Activated T-cell treated with anti-CD3 and anti-CD28 coated beads for 48 hours (primary cell): ENCODE data around the gene NAPG.
A peak's percentile ranks its signal among the peaks of the same experiment; 100 is the strongest.
"Not testable (repeated sequence)": the region's sequence is repeated elsewhere in the genome, so short reads cannot be mapped to it uniquely, and the experiment has no call there.

Experiments used
- DNase-seq: peaks from one replicate; pipeline ENCODE4 v3.0.0-alpha.2; 2020; ENCODE audit warnings: low read depth

Gene NAPG

DNA sequence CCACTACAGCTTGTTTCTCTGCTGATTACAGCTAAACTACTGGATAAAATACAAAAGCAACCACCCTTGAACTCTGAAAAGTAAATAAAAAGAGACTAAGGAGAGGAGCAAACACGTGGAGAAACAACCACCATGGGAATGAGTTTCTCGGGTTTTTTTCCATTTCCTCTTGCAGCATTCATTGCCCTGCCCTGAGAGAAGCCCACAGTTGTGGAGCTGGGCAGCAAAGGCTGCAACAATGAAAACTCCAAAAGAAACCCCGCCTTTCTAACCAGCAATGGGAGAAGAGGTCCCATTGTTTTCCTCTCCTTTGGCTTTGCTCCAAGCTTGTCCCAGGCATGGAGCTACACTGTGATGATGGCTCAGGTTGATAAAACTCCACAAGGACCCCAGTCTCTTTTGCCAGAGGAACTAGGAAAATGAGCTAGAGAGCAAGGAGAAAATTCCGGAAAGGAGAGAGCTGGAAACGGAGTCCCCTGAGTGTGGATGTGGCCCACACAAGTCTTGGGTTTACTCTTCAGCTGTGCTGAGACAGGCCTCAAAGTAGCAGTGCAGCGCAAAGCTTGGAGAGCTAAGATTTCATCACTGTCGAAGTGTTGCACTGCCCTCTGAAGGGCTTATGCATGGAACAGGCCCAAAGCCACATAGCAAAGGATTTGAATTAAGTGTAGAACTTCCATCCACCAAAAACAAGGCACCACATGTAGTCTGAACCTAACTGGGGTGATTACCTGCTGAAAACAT, 20.9 kb downstream of the NAPG start:
- DNase-seq: no peak

DNA sequence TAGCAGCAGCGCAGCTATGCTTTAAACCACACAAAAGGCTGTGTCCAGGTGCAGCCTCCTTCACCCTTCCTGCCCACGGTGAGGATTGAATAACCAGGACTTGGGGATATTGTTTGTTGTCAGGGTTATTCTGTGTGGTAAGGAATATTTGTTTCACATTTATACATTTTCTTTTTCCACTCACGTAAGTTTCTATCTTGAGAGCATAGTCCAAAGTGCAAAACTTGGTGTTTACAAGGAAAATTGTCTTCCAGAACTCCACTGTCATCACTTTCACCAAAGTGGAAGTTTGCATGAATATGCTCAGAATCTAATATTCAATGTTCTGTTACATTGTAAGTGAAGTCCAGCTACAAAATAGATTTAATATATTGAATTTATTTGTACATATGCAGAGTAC, 26.4 kb downstream of the NAPG start:
- DNase-seq: no peak

DNA sequence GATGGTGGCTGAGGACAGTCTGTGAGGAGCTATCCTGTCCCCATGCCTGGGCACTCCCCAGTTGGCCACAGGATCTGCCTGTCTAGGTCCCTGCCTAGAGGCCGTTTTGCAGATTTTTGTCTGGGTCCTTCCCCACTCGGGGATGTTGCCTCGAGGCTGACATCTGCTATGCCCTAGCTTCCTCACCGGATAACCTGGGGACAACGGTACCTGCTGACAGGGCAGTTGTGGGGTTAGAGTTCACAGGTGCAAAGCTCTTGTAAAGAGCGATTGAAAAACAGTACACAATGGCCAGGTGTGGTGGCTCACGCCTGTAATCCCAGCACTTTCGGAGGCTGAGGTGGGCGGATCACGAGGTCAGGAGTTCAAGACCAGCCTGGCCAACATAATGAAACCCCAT, 30.4 kb downstream of the NAPG start:
- not testable (repeated sequence) for DNase-seq

DNA sequence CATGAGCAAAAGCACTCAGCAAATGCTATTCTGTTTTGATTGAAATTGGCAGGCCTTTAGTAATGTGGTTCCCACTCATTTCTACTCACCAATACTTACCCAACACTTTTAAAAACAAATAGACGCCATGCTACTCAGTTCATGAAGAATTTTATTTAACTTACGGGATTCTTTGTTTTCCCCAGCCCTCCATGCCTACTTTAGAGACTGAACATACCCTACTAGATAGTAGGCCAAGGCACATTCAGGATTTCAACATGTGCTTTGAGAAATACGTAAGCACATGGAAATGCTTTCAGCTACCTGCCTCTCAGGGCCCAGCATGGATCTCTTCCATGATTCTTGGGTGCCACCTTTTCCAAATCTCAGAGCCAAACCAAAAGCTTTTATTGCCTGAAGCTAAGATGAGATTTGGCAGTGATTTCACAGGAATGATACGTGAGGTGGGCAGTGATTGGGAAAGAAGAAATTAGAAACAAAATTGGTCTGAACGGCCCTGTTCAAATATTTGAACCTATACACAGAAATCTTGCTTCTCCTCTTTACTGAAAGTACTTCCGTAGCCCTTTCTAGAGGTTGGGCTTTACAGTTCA, 31.4 kb downstream of the NAPG start:
- DNase-seq: no peak

DNA sequence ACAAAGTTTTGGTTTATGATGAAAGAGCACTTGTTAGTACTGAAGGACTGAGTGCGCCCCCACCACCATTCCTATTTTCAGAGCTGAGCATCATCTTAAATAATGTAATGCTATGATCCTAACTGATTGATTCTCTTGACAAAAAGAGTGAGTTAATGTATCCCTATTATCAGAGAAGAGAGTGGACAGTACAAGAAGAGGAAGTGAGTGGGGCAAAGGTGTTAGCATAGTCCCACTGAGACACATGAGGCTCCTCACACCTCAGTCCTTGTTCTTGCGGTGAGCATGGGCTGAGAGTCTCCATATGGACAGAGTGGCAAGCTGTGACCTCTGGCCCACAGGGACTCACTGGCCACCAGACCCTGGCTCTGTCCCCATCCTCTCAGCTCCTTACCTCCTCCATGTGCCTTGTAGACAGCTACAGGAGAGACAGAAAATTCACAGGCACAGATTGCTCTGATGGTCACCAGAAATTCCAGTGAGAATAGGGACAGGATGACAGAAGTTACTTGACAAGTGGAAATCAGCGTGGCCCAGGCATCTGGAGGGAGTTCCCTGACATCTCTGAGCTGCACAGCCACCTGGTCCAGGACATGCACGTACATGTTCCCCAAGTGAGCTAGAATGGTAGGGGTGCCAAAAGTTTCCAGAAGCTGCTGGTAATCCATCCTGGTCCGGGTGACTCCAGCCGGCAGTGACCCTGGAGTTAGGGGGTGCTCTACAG, 32.6 kb downstream of the NAPG start:
- no peak for DNase-seq

DNA sequence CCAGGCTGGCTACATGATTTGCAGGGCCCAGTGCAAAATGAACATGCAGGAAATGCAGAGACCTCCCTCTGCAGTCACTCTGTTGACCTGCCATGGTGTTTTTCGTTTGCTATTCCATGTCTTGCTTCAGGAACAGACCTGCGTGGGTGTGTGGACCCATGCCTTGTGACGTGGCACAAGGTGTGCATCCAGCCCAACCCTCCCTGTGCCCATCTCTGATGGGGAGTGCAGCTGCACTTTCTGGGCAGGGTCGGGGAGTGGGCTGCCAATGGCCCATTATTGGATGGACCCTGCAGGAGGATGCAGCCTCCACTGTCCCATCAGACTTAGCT, 33.1 kb downstream of the NAPG start:
- DNase-seq: no peak

DNA sequence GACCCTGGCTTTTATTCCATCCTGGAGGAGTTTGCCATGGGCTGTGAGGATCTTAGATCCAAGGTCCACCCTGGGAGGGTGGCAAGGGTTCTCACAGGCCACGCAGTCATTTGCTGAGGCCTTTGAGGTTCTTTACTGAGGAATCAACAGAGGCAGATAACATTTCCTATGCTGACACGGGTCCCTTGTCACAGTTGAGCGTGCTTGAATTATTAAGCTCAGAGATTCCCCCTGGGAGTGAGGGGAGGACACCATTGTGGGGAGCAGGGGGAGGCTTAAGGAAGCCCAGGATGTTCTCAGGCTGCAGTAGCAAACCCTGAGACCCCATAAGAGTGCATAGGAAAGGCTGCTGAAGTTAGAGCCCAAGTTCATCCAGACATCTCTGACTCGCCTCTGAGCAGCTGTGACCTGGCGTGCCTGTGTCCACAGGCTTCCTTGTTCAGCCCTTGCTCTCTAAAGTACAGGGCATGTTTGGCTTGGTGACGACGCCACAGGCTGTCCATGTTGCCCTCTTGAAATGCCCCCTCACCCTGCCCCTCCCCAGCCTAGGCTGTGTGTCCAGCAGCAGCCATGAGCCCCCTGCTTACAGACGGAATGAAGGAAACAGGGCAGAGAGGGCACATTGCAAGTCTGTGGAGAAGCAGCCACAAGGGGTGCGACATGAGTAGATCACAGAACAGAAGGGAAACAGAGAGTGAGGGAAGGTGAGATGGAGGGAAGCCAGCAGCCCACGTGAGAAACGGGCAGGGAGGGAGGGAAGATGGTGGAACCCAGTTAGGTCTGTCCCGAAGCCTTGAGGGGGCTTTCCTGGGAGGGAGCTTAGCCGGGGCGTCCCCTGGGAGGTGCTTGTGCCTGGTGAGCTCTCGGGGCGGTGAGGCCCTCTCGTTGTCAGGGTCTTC, 34.0 kb downstream of the NAPG start:
- DNase-seq: no peak

DNA sequence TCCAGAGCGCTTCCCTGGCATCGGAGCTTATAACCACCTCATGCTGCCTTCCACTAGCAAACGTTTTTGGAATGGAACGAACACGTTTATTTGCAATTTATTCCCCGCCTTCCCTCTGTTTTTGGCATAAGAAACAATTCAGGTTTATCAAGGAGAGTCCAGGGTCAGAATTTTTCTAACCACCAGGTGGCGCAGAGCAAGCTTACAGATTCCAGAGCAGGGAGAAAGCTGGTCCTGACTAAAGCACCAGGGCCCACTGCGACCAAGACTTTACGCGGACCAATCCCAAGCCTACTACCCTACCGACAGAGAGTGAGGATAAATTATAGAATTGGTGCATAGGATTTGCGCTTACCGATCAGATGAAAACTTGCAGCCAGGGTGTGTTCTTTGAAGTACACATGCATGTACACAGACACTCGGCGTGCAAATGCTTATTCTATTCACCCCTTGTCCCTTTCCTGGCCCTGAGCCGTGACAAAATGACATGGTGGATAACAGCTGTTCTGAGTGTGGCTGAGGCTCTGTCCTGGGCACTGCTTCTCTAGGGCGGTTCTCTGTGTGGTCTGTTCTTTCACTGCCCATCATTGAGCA, 34.7 kb downstream of the NAPG start:
- peak; percentile 42 for DNase-seq

DNA sequence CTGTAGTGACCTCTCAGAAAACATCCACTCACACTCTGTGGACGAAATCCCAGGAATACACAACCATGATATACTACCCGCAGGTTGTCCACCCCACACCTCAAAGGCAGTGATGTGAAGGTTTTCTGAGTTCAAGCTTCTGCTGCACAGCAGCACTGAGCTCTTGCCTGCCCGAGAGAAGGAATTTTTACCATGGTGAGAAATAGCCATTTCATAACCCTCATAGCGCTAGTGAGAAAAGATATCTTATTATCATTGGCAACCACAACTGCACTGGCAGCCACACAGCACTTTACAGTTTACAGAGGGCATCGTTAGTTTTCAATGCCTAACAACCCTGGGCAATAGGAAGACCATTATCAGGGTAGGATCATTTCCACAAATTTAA, 36.9 kb downstream of the NAPG start:
- DNase-seq: no peak

DNA sequence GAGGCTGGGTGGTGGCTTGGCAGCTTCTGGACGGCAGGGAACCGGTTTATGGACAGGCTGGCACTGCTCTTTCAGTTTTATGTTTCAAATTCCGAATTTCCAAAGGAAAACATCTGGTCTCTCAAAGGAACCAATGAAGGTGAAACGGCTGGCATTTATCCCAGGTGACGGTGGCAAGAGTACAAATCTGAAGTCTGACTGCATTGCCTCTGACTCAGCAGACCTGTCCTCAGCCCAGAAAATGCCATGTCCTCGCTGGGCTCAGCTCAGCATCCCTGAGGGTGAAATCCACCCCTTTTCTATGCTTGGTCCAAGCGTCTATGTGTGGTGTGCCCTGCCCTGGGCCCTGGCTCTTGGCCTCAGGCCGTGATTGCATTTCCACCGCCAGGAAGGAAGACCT, 38.1 kb downstream of the NAPG start:
- DNase-seq: no peak

DNA sequence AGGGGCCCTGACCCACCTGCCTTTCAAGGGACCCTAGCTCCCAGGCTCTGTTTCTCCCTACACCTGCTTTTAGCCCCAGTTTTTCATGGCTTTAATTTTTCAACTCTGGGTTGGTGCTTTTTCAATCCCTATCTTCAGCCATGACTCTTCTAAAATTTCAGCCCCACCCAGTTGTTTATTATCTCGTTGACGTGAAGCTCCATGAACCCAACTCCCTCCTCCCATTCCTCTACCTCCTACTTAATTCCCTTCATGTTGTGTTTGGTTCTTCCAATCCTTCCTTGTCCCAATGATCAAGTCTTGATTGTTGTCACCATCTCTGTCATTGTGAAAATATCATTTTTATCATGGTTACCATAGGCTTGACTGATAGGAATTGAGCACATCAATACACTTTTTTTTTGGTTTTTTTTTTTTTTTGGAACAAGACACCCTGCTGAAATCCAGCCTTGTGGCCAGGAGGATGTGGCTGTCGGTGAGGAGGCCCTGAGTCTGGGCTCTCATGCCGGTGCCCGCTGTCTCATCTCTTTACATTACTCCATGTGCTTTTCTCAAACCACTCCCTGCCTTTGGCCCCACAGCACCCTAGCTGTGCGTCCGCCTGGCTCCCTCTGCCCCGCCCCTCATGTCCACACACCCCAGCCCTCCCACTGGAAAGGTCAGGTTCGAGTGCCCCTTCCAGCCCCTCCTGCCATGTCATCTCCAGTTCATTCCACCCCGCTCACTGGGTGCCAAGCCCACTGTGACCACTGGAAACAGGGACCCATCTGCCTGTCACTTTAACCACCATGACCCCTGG, 39.3 kb downstream of the NAPG start:
- no peak for DNase-seq

DNA sequence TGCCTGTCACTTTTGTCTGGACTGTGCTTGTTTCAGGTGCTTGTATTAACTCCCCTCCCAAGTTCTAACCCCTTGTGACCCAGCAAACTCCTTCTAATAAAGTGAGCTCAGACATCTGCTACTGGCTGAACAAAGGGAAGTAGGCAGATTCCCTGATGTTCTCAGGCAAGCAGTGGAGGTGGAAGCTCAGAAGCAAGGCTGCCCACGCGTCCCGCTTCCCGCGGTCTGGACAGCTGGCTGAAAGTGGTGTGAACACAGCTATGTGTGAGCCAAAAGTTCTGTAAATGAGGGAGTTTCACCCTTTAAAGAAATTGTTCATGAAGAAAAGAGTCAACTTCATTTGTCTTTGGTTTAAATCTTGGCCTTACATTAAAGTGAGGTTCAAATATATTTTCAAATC, 40.0 kb downstream of the NAPG start:
- DNase-seq: no peak

DNA sequence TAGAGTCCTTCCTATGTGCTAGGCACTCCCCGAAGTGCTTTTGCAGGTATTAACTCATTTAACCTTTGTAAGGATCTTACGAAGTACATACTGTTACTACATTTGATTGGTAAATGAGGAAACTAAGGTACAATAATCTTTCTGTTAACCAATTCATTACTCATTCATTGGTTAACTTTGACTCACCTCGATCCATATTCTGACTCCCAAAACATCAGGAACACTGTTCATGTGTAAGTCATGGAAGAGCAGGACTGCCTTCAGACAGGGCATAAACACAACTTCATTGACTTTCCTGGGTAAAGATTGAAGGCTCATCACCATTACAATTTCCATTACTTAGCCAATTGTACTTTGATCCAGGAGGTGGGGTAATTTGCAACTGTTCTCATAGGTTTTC, 40.6 kb downstream of the NAPG start:
- no peak for DNase-seq

DNA sequence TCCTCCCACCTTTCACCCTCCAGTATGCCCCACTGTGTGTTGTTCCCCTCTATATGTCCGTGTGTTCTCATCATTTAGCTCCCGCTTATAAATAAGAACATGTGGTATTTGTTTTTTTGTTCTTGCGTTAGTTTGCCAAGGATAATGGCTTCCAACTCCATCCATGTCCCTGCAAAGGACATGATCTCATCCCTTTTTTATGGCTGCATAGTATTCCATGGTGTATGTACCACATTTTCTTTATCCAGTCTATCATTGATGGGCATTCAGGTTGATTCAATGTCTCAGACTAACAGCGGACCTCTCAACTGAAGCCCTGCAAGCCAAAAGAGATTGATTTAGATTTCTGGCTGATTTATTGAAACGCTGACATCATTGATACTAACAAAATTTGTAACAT, 44.1 kb downstream of the NAPG start:
- not testable (repeated sequence) for DNase-seq

DNA sequence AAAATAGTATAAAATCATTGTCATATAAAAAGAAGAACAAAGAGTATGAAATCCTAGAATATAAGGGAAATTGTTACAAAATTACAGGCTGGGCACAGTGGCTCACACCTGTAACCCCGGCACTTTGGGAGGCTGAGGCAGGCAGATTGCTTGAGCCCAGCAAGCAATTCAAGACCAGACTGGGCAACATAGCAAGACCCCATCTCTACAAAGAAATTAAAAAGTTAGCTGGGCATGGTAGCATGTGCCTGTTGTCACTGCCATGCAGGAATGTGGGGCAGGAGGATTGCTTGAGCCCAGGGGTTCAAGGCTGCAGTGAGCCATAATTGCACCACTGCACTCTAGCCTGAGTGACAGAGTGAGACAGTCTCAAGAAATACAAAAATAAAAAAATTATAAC, 44.8 kb downstream of the NAPG start:
- no peak for DNase-seq

DNA sequence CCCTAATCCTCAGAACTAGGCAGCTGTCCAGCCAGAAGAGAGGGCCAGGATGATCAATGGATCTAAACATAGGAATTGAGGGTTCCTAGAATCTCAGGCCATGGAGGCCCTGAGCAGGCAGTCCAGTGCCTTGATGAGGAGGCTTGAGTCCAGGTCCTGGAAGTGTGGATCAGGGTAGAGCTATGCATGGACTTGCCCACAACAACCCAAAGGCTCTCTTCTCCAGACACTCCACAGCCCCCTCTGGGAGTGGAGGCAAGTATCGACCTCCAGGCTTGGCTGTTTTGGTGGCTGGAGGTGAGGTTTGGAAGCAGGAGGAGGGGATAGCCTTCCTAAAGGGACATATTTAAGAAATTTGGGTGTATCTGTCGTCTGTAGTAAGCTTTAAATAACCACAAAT, 45.7 kb downstream of the NAPG start:
- no peak for DNase-seq

DNA sequence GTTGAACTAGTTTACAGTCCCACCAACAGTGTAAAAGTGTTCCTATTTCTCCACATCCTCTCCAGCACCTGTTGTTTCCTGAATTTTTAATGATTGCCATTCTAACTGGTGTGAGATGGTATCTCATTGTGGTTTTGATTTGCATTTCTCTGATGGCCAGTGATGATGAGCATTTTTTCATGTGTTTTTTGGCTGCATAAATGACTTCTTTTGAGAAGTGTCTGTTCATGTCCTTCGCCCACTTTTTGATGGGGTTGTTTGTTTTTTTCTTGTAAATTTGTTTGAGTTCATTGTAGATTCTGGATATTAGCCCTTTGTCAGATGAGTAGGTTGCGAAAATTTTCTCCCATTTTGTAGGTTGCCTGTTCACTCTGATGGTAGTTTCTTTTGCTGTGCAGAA, 47.4 kb downstream of the NAPG start:
- not testable (repeated sequence) for DNase-seq

DNA sequence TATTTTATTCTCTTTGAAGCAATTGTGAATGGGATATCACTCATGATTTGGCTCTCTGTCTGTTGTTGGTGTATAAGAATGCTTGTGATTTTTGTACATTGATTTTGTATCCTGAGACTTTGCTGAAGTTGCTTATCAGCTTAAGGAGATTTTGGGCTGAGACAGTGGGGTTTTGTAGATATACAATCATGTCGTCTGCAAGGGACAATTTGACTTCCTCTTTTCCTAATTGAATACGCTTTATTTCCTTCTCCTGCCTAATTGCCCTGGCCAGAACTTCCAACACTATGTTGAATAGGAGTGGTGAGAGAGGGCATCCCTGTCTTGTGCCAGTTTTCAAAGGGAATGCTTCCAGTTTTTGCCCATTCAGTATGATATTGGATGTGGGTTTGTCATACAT, 48.6 kb downstream of the NAPG start:
- DNase-seq: not testable (repeated sequence)

DNA sequence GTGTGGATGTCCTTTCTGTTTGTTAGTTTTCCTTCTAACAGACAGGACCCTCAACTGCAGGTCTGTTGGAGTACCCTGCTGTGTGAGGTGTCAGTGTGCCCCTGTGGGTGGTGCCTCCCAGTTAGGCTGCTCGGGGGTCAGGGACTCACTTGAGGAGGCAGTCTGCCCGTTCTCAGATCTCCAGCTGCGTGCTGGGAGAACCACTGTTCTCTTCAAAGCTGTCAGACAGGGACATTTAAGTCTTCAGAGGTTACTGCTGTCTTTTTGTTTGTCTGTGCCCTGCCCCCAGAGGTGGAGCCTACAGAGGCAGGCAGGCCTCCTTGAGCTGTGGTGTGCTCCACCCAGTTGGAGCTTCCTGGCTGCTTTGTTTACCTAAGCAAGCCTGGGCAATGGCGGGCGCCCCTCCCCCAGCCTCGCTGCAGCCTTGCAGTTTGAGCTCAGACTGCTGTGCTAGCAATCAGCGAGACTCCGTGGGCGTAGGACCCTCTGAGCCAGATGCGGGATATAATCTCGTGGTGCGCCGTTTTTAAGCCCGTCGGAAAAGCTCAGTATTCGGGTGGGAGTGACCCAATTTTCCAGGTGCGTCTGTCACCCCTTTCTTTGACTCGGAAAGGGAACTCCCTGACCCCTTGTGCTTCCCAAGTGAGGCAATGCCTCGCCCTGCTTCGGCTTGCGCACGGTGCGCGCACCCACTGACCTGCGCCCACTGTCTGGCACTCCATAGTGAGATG, 52.2 kb downstream of the NAPG start:
- not testable (repeated sequence) for DNase-seq

DNA sequence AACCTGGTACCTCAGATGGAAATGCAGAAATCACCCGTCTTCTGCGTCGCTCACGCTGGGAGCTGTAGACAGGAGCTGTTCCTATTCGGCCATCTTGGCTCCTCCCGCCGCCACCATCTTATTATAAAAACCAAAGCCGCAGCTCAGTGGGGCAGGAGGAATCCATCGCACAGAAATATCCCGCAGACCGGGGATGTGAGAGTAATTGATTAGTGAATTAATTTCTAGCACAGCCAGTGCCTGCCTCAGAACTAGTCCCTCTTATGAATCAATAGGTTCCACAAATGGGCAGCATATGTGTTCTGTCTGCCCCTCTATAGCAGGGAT, 52.7 kb downstream of the NAPG start:
- not testable (repeated sequence) for DNase-seq
